Esophagus (tissue), 2 donors: ENCODE results near the gene ATF3. TPM values are rescaled to one million over a fixed set of nuclear protein-coding genes. Genes with fewer than 3 reads are reported as not detected.

Experiments used
- H3K27ac ChIP-seq, 2 donors: one replicate each; pipeline ENCODE4 v1.5.1; 2013; ENCODE audit warnings: low read depth in 2 of 2, mild to moderate bottlenecking in 2 of 2, inconsistent platforms in 1 of 2, low read length in 1 of 2, moderate library complexity in 1 of 2
- H3K27me3 ChIP-seq, 2 donors: one replicate each; pipeline ENCODE4 v1.6.1; 2013; ENCODE audit warnings: low read length in 2 of 2, control low read depth in 1 of 2, mild to moderate bottlenecking in 1 of 2; ENCODE audit not compliant: insufficient read depth in 2 of 2, control insufficient read depth in 1 of 2
- H3K36me3 ChIP-seq, 2 donors: one replicate each; pipeline ENCODE4 v1.6.1; 2013; ENCODE audit warnings: low read length in 1 of 2; ENCODE audit not compliant: control insufficient read depth in 2 of 2, insufficient read depth in 2 of 2
- H3K4me1 ChIP-seq, 2 donors: one replicate each; pipeline ENCODE4 v1.6.1; 2013; ENCODE audit warnings: low read length in 1 of 2; ENCODE audit not compliant: control insufficient read depth in 2 of 2, insufficient read depth in 2 of 2
- H3K4me3 ChIP-seq, 2 donors: one replicate each; pipeline ENCODE4 v1.5.1; 2013; ENCODE audit warnings: low read length in 2 of 2, mild to moderate bottlenecking in 2 of 2, low read depth in 1 of 2, moderate library complexity in 1 of 2
- H3K9me3 ChIP-seq, 2 donors: one replicate each; pipeline ENCODE4 v1.6.1; 2013; ENCODE audit warnings: mild to moderate bottlenecking in 2 of 2, low read depth in 1 of 2, low read length in 1 of 2, moderate library complexity in 1 of 2; ENCODE audit not compliant: control insufficient read depth in 2 of 2, insufficient read depth in 1 of 2
- WGBS, 2 donors: extraction: QIAGEN DNeasy Blood & Tissue Kit; methylation state at CpG; one replicate each; pipeline ENCODE4 v1.1.7; 2013; 5-methylcytosine and 5-hydroxymethylcytosine counted together
- polyA plus RNA-seq, 2 donors: library from polyadenylated mRNA; stranded (reverse); fragments of 200-250 nt; gene quantifications; one replicate each; pipeline ENCODE4 v1.2.3, GENCODE V29; 2013
- donor health status: healthy with polysubstance abuse.
- donor health status: Bipolar disorder and iron deficiency.

ATF3 gene
- polyA plus RNA-seq, 2 donors = 4.7 to 9.2 TPM

DNA sequence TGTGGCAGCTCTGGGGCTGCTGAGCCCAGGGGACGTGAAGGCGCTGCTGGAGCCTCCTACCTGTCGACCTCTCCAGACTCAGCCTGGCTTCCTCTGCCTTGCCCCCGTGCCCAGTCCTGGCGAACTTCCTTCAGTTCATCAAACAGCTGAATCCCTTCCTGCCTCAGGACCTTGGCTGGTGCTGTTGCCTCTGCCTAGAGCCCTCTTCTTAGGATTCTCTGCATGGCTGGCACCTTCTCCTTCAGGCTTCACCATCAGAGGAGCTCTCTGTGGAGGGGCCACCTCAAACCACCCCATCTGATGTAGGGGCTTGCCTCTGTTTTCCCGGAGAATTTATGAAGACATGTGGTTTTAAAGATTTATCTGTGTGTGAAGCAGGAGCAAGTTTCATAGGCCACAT is 23.4 kb upstream of the ATF3 start:
- WGBS, 2 donors = 89 to 91% methylated on average over 6 of the region's 6 CpGs
- Histone ChIP-seq H3K27ac (no peak overlapping the region), H3K36me3 (no peaks in the 10 kb centered on the region), H3K27me3 (no peaks in the 10 kb centered on the region), H3K9me3 (no peaks in the 10 kb centered on the region), H3K4me1 (no peaks in the 10 kb centered on the region), H3K4me3 (no peak overlapping the region)

DNA sequence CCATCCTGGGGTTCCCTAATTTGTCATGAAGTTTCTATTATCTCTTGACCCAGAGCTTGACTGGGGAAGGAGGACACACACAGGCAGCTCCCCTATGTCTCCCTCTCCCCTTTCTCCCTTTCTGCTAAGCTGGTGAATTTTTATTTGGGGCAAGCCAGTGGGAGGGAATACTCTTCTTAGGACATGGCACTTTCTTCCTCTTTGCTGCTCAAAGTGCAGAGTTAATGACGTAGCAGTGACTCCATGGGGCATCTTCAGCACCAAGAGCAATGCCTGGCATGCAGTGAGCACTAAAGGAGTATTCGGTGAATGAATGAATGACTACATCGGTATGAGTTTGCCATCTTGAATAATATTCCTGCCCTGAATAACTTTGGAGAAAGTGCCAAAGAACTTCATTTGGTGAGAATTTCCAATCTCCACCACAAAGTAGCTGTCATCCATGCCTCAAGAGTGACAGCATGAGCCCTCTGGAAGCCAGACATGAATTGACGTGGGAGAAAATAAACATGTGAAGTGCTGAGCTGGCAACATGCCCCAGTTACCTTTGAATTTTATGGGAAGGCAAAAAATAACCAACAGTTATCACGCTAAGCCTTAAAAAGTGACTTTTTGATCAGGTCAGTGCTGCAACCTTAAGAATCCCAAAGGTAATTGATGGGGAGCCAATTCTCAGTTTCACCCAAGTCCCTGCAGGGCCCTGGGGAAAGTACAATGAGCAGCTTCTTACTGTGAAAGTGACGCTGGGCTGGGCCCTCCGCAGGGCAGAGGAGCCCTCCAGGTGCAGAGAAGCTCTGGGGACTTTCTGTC is 22.1 kb upstream of the ATF3 start:
- no peaks in the 10 kb centered on the region for H3K4me1 ChIP-seq
- WGBS, 2 donors = 85 to 87% methylated on average over 7 of the region's 7 CpGs
- H3K27ac ChIP-seq = no peak overlapping the region
- no peaks in the 10 kb centered on the region for H3K9me3 ChIP-seq
- H3K4me3 ChIP-seq = no peak overlapping the region
- no peaks in the 10 kb centered on the region for H3K27me3 ChIP-seq
- no peaks in the 10 kb centered on the region for H3K36me3 ChIP-seq

DNA sequence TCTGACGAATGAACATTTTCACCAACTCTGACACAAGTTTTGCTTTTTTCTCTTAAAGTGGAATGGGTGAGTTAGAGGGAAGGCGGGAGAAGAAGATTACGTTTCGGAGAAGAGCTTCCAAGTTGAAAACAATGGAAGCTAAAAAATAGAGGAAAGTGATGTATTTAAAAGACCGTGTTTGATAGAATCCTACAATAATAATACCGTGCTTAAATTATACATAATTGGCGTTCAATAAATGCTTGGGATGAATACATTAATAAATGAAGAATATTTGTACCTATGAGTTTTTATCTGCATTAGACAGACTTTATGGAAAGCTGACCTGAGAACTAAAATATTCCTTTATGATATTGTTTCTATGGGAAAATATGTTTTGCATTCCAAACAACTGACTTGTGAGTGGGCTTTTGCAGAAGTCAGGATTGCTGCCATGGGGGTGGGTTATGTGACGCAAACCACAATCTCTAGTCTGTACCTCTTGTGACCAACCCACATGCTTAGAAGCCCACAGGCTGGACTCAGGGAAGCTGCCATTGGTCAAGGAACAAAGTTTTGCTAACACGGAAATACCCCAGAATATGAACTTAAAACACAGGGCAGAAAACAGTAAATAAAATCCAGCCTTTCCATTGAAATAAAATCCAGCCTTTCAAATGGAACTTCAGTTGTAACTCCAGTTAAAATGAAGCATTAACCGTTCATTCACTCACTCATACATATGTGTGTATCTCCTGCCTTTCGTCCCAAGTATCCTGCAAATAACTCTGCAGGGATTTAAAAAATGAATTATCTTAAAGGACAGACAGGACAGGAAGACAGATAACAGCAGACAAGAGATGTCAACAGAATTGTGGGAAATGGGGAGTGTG is 21.3 kb upstream of the ATF3 start:
- WGBS, 2 donors = 79 to 87% methylated on average over 11 of the region's 11 CpGs
- Histone ChIP-seq H3K27ac (no peak overlapping the region), H3K36me3 (no peaks in the 10 kb centered on the region), H3K27me3 (no peaks in the 10 kb centered on the region), H3K4me1 (no peaks in the 10 kb centered on the region), H3K9me3 (no peaks in the 10 kb centered on the region), H3K4me3 (no peak overlapping the region)

DNA sequence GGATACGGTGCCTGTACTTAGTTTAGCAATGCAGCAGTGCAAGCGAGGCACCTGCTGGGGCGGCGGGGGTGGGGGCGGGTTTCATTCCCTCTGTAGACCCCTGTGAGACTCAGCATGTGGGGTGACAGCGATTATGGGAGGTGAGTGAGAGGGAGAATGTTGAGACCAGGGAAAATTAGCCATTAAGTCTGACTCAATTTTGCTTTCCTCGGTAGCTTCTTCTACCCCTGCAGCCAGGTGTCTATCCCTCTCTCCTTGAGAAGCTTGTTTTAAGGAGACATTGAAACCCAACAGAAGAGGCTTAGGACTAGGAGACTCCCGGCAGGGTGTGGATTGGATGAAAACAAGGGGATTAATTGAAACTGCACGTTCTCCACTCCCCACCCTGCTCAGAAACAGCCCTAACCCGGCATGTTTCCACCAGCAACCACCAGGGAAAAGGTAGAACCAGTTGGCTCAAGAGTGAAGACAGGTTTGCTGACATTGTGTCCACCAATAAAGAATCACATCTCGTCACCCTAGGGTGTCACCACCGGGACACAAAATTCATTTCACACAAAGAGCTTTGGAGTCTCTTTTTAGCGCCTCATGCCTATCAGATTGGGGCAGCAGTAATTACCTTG is 20.6 kb upstream of the ATF3 start:
- Histone ChIP-seq H3K27ac (no peak overlapping the region), H3K4me1 (no peaks in the 10 kb centered on the region), H3K27me3 (no peaks in the 10 kb centered on the region), H3K9me3 (no peaks in the 10 kb centered on the region), H3K36me3 (no peaks in the 10 kb centered on the region), H3K4me3 (no peak overlapping the region)
- 49 to 51% methylated on average over 13 of the region's 13 CpGs for WGBS, 2 donors

DNA sequence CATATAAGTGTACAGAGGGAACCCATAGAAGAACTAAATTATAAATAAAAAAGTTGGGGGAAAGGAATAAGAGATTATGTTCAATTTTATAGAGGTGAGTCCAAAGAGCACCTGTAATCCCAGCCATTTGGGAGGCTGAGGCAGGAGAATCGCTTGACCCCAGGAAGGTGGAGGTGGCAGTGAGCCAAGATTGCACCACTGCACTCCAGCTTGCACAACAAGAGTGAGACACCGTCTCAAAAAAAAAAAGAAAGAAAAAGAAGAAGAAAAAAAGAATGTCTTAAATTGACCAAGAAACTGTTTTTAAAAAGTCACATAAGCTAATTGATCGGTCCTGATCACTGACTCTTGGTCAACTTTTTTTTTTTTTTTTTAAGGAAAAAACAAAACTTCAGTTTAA is 19.1 kb upstream of the ATF3 start:
- H3K4me1 ChIP-seq = no peaks in the 10 kb centered on the region
- 84 to 88% methylated on average over 3 of the region's 3 CpGs for WGBS, 2 donors
- H3K27me3 ChIP-seq = no peaks in the 10 kb centered on the region

DNA sequence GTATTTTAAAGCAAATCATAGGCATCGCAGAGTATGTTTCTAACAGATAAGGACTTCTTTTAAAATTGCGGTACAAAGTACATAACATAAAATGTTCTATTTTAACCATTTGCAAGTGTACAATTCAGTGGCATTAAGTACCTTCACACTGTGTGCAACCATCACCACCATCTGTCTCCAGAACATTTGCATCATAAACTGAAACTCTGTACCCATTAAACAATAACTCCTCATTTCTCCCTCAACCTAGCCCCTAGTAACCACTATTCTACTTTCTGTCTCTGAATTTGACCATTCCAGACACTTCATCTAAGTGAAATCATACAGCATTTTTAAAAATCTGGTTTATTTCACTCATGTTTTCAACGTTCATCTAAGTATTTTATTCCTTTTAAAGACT is 16.6 kb upstream of the ATF3 start:
- H3K27ac ChIP-seq = no peak overlapping the region
- H3K9me3 ChIP-seq = no peaks in the 10 kb centered on the region
- WGBS, 2 donors = 73 to 92% methylated on average over 3 of the region's 3 CpGs
- H3K4me3 ChIP-seq = no peak overlapping the region
- H3K4me1 ChIP-seq = no peaks in the 10 kb centered on the region
- no peaks in the 10 kb centered on the region for H3K27me3 ChIP-seq
- H3K36me3 ChIP-seq = no peaks in the 10 kb centered on the region

More for the DNA sequence above, 19.1 kb upstream of the ATF3 start:
- no peaks in the 10 kb centered on the region for H3K36me3 ChIP-seq
- H3K27ac ChIP-seq = no peak overlapping the region
- no peaks in the 10 kb centered on the region for H3K9me3 ChIP-seq
- H3K4me3 ChIP-seq = no peak overlapping the region

DNA sequence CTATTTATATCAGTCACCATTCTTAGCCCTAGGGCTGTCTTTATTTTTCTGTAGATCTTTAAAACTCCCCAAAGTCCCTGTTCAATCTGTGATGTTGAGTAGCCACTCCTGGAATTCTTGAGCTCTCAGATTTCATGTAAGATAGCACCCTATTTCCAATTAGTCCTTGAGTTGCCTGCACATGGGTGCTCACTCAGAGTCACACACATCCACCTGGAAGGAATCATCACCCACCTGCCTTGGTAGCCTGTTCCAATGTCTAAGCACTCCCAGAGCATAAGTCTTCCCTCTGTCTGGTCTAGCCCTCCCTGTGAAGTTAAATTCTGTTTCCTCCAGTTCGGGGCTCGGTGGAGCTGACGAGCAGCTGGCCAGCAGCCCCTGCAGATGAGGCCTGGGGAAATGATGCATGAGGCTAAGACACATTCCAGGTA is 14.7 kb upstream of the ATF3 start:
- Histone ChIP-seq H3K9me3 (no peaks in the 10 kb centered on the region), H3K4me1 (no peaks in the 10 kb centered on the region), H3K27me3 (no peaks in the 10 kb centered on the region), H3K4me3 (no peak overlapping the region), H3K36me3 (no peaks in the 10 kb centered on the region), H3K27ac (no peak overlapping the region)
- 83 to 84% methylated on average over 3 of the region's 3 CpGs for WGBS, 2 donors

DNA sequence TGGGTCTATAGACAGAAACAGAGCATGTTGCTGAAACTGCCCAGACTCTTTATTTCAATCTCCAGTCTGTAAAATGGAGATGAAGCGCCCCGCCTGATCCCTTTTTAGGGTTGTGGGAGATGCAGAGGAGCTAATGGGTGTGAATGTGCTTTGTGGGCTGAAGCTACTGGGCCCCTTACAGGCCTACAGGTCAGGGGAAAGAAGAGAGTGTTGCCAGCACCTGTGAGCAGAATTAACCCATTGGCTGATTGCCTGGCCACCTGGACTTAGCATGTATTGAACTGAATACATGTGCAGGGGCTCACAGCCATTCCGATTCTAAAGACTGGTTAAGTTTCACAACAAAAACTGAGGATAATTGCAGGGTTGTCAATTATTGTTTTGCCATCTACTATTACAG is 13.9 kb upstream of the ATF3 start:
- Histone ChIP-seq H3K27me3 (no peaks in the 10 kb centered on the region), H3K9me3 (no peaks in the 10 kb centered on the region), H3K27ac (no peak overlapping the region), H3K4me3 (no peak overlapping the region), H3K4me1 (no peaks in the 10 kb centered on the region), H3K36me3 (no peaks in the 10 kb centered on the region)
- 95 to 98% methylated on average over 3 of the region's 3 CpGs for WGBS, 2 donors

DNA sequence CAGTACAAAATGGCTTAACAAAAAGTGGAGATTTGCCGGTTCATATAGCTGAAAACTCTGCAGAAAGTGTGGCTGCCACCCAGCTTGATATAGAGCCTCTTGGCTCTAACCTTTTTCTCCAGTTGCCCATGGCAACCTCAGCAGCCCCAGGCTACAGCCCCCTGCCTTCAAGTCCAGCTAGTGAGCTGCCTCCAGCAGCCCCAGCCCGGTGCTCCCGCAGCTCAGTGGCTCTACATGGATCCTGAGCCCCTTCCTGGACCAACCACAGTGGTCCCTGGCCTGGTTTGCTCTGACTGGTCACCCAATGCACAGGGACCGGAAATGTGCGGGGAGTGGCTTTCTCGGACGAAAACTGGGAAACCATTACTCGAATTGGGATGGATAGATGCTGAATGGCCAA is 13.3 kb upstream of the ATF3 start:
- H3K9me3 ChIP-seq = no peaks in the 10 kb centered on the region
- no peaks in the 10 kb centered on the region for H3K36me3 ChIP-seq
- H3K4me3 ChIP-seq = no peak overlapping the region
- no peak overlapping the region for H3K27ac ChIP-seq
- H3K4me1 ChIP-seq = no peaks in the 10 kb centered on the region
- no peaks in the 10 kb centered on the region for H3K27me3 ChIP-seq
- 88 to 93% methylated on average over 8 of the region's 8 CpGs for WGBS, 2 donors
